HG03103 (cell line): ENCODE measurements around the gene SMAD5.

Source experiments
- ATAC-seq: cut with Tn5 transposase; IDR thresholded peaks from one replicate; pipeline ENCODE4 v1.9.1; 2021; ENCODE audit warnings: low read depth; ENCODE audit not compliant: unreplicated experiment

SMAD5 gene

GRCh38 chr5:136114414-136115125, 18.1 kb upstream of the SMAD5 start:
- no peak for ATAC-seq

GRCh38 chr5:136115183-136115865, 17.3 kb upstream of the SMAD5 start:
- ATAC-seq, result no peak

- ATAC-seq, result no peak
Measured at GRCh38 chr5:136120529-136120928, 12.1 kb upstream of the SMAD5 start.

- no peak for ATAC-seq
Measured at GRCh38 chr5:136123236-136123768, 9.3 kb upstream of the SMAD5 start.

GRCh38 chr5:136127560-136127959, 5.1 kb upstream of the SMAD5 start:
- ATAC-seq, result no peak

- no peak for ATAC-seq
Measured at GRCh38 chr5:136128481-136128880, 4.2 kb upstream of the SMAD5 start.

- no peak for ATAC-seq
Measured at GRCh38 chr5:136129445-136129844, 3.2 kb upstream of the SMAD5 start.

- no peak for ATAC-seq
Measured at GRCh38 chr5:136130581-136130980, 2.1 kb upstream of the SMAD5 start.

GRCh38 chr5:136132087-136132486, 558 bp upstream of the SMAD5 start:
- ATAC-seq, result no peak

- peak; percentile 26 for ATAC-seq
Measured at GRCh38 chr5:136133222-136133921, 727 bp downstream of the SMAD5 start.

GRCh38 chr5:136133922-136134379, 1.3 kb downstream of the SMAD5 start:
- no peak for ATAC-seq

GRCh38 chr5:136134653-136135052, 2.0 kb downstream of the SMAD5 start:
- no peak for ATAC-seq

- no peak for ATAC-seq
Measured at GRCh38 chr5:136135536-136135935, 2.9 kb downstream of the SMAD5 start.

GRCh38 chr5:136137497-136138220, 5.0 kb downstream of the SMAD5 start:
- no peak for ATAC-seq

- ATAC-seq, result peak; percentile 79
Measured at GRCh38 chr5:136141561-136141960, 8.9 kb downstream of the SMAD5 start.

GRCh38 chr5:136143312-136143711, 10.7 kb downstream of the SMAD5 start:
- ATAC-seq, result no peak

GRCh38 chr5:136143763-136144162, 11.1 kb downstream of the SMAD5 start:
- ATAC-seq, result no peak

GRCh38 chr5:136145030-136145429, 12.4 kb downstream of the SMAD5 start:
- ATAC-seq, result no peak

- no peak for ATAC-seq
Measured at GRCh38 chr5:136146201-136146600, 13.6 kb downstream of the SMAD5 start.

GRCh38 chr5:136147632-136148031, 15.0 kb downstream of the SMAD5 start:
- no peak for ATAC-seq

GRCh38 chr5:136149891-136150290, 17.2 kb downstream of the SMAD5 start:
- no peak for ATAC-seq
